Memory B cell (primary cell): ENCODE measurements around the gene PMEPA1.
"Not testable (repeated sequence)": the region's sequence is repeated elsewhere in the genome, so short reads cannot be mapped to it uniquely, and the experiment has no call there.

Experiments used
- ATAC-seq: fragments of 150-1000 bp; cut with Tn5 transposase; 2 replicates; pipeline ENCODE4 v1.10.0; 2021; ENCODE audit warnings: low read depth, mild to moderate bottlenecking, moderate library complexity
- DNase-seq, 2 donors: peaks; one replicate each; pipeline ENCODE4 v3.0.0; 2022; ENCODE audit warnings: low spot score in 2 of 2
- H3K27ac Mint-ChIP-seq: one replicate; pipeline ENCODE4 v1.8.0; 2022; ENCODE audit warnings: mild to moderate bottlenecking, moderate library complexity, mixed read lengths
- H3K27me3 Mint-ChIP-seq: one replicate; pipeline ENCODE4 v1.8.0; 2022; ENCODE audit warnings: mixed read lengths
- H3K36me3 Mint-ChIP-seq: one replicate; pipeline ENCODE4 v1.8.0; 2022; ENCODE audit warnings: mild to moderate bottlenecking, mixed read lengths
- H3K4me1 Mint-ChIP-seq: one replicate; pipeline ENCODE4 v1.8.0; 2022; ENCODE audit warnings: mixed read lengths
- H3K4me3 Mint-ChIP-seq: one replicate; pipeline ENCODE4 v1.8.0; 2022; ENCODE audit warnings: mild to moderate bottlenecking, moderate library complexity, mixed read lengths
- H3K9me3 Mint-ChIP-seq: one replicate; pipeline ENCODE4 v1.8.0; 2022; ENCODE audit warnings: mixed read lengths

PMEPA1 gene

GRCh38 chr20:57649617-57650015, 60.2 kb downstream of the PMEPA1 start:
- Mint-ChIP-seq H3K27ac (no peak overlapping the region), H3K36me3 (peaks cover 13% of the 10 kb centered on the region), H3K27me3 (no peaks in the 10 kb centered on the region), H3K4me3 (no peak overlapping the region), H3K4me1 (peaks cover 9% of the 10 kb centered on the region), H3K9me3 (peaks cover 4% of the 10 kb centered on the region)
- no peak for ATAC-seq
- no peak for DNase-seq

- Mint-ChIP-seq H3K36me3 (peaks cover 14% of the 10 kb centered on the region), H3K4me3 (no peak overlapping the region), H3K27me3 (no peaks in the 10 kb centered on the region), H3K9me3 (peaks cover 5% of the 10 kb centered on the region), H3K4me1 (peaks cover 4% of the 10 kb centered on the region), H3K27ac (no peak overlapping the region)
- ATAC-seq (no peak), DNase-seq (no peak)
These were observed 60.8 kb downstream of the PMEPA1 start for GRCh38 chr20:57648878-57649616.

DNA sequence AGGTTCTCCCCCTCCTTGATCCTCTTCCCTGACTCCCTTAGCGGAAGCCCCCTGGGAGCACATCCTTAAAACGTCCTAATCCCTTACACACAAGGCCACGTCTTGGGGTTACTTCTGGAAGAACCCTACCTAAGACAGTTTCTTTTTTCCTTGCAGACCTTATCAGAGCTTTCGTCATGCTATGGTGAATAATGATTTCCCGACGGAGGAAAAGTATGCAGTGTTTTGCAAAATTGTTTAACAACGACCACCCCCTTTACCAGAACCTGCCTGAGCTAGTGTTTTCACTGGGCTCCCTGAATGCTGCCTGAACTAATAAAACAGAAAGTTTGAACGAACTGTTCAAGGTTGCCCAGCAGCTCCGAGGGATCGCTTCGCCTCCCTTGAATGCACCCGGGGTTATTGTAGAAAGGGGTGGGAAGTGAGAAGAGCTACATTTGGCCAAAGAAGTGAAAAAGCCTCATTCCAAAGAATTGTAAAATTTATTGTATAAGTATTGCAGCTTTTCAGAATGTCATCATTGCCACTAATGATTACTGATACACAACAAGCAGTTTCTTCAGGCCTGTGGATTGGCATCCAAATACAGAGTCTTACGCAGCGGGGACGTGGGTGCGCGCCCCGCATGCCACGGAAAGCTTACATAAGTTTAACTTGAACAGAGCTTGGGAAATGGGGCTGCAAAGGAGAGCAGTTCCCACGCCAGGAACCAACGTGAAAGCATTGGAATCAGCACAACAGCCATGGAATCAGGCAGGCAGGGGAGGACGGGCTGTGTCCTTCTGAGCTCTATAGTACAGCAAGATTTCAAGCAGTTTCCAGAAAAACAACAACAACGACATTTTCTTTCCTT, 61.7 kb downstream of the PMEPA1 start:
- Mint-ChIP-seq H3K4me3 (no peak overlapping the region), H3K27me3 (no peaks in the 10 kb centered on the region), H3K27ac (no peak overlapping the region), H3K4me1 (peaks cover 4% of the 10 kb centered on the region), H3K9me3 (peaks cover 6% of the 10 kb centered on the region), H3K36me3 (peaks cover 14% of the 10 kb centered on the region)
- no peak for ATAC-seq
- no peak for DNase-seq

- Mint-ChIP-seq H3K9me3 (peaks cover 9% of the 10 kb centered on the region), H3K4me1 (peaks cover 4% of the 10 kb centered on the region), H3K27me3 (no peaks in the 10 kb centered on the region), H3K27ac (no peak overlapping the region), H3K4me3 (no peak overlapping the region), H3K36me3 (peaks cover 14% of the 10 kb centered on the region)
- no peak for DNase-seq
- no peak for ATAC-seq
These were observed 62.5 kb downstream of the PMEPA1 start for GRCh38 chr20:57647006-57647932.

GRCh38 chr20:57638895-57639236, 70.9 kb downstream of the PMEPA1 start:
- ATAC-seq (no peak), DNase-seq (no peak)
- Mint-ChIP-seq H3K27ac (no peak overlapping the region), H3K36me3 (peaks cover 12% of the 10 kb centered on the region), H3K4me3 (no peak overlapping the region), H3K9me3 (peaks cover 22% of the 10 kb centered on the region), H3K4me1 (peaks cover 3% of the 10 kb centered on the region), H3K27me3 (peaks cover 1% of the 10 kb centered on the region)

DNA sequence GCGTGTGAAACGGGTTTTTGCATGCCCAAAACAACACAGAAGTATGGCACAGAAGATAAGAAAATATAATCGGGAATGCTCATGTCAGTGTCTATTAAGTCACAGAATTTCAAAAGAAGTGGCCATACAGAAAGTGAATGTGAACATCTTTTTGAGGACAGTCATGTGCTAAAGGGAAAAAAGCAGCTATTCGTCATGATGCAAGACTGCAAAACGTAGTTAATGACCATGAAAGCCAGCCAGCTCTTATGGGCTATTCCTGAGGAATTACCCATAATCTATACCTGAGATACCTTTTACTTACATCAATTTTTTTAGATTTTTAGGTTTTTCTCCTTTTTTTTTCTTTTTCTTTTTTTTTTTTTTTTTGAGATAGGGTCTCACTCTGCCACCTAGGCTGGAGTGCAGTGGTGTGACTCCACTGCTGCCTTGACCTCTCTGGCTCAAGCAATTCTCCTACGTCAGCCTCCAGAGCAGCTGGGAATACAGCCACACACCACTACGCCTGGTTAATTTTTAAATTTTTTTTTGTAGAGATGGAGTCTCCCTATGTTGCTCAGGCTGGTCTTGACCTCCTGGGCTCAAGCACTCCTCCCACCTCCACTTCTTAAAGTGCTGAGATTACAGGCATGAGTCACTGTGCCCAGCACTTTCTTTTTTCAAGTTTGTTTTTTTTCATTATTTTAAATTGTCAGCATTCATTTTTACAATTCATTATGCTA, 71.5 kb downstream of the PMEPA1 start:
- H3K4me1 Mint-ChIP-seq: peaks cover 5% of the 10 kb centered on the region
- ATAC-seq: no peak
- no peak for DNase-seq
- no peak overlapping the region for H3K27ac Mint-ChIP-seq
- no peak overlapping the region for H3K4me3 Mint-ChIP-seq
- peaks cover 22% of the 10 kb centered on the region for H3K9me3 Mint-ChIP-seq
- peaks cover 12% of the 10 kb centered on the region for H3K36me3 Mint-ChIP-seq
- peaks cover 3% of the 10 kb centered on the region for H3K27me3 Mint-ChIP-seq

DNA sequence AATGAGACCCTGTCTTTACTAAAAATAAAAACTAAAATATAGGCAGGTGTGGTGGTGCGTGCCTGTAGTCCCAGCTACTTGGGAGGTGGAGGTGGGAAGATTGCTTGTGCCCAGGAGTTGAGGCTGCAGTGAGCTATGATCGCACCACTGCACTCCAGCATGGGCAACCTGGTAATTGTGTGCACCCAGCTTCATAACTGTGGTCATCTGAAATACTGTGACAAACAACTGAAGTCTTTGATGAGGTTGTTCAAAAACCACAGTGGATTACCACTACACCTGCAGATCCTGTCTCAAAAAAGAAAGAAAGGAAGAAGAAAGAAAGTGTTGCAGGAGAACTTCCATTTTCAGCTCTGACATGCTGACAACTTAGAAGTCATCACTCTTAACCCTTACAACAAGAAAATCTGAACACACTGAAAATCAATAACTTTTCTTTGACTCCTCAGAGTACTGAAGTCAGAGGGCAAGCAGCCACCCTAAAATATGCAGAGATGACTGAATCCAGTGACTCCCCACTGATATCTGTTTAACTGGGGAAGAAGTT, 75.8 kb downstream of the PMEPA1 start:
- Mint-ChIP-seq H3K27me3 (peaks cover 10% of the 10 kb centered on the region), H3K36me3 (peaks cover 14% of the 10 kb centered on the region), H3K4me3 (no peak overlapping the region), H3K4me1 (peaks cover 18% of the 10 kb centered on the region), H3K27ac (no peak overlapping the region), H3K9me3 (peaks cover 18% of the 10 kb centered on the region)
- no peak for DNase-seq
- ATAC-seq: peak; percentile 51

DNA sequence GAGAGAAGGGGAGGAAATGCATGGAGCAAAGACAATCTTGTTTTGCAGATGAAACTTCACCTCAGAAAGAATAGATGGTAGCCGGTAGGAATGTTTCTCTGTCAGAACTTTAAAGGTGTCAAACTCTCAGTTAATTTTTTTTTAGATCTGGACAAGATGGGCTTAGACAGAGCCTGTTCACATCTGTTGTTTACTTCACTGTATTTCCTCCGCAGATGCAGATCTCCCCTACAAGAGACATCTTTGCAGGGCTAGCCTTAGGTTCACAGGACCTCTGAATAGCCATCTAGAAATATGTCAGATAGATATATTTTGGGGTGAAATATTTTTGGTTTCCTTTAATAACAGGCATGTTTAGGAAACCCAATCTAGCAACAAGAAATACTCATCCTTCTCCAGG, 77.5 kb downstream of the PMEPA1 start:
- Mint-ChIP-seq H3K36me3 (peaks cover 14% of the 10 kb centered on the region), H3K27ac (no peak overlapping the region), H3K9me3 (peaks cover 15% of the 10 kb centered on the region), H3K27me3 (peaks cover 10% of the 10 kb centered on the region), H3K4me1 (peaks cover 21% of the 10 kb centered on the region), H3K4me3 (no peak overlapping the region)
- ATAC-seq (no peak), DNase-seq (no peak)

- H3K4me3 Mint-ChIP-seq: peak overlapping the region; percentile 85
- H3K9me3 Mint-ChIP-seq: peaks cover 6% of the 10 kb centered on the region
- H3K27me3 Mint-ChIP-seq: peaks cover 9% of the 10 kb centered on the region
- DNase-seq (no peak), ATAC-seq (peak; percentile 21)
- peaks cover 9% of the 10 kb centered on the region for H3K36me3 Mint-ChIP-seq
- peak overlapping the region; percentile 89 for H3K27ac Mint-ChIP-seq
- H3K4me1 Mint-ChIP-seq: peaks cover 25% of the 10 kb centered on the region
These were observed 79.8 kb downstream of the PMEPA1 start for GRCh38 chr20:57630061-57630460.

GRCh38 chr20:57629491-57629901, 80.3 kb downstream of the PMEPA1 start:
- peaks cover 25% of the 10 kb centered on the region for H3K4me1 Mint-ChIP-seq
- not testable (repeated sequence) for DNase-seq

GRCh38 chr20:57628962-57629308, 80.9 kb downstream of the PMEPA1 start:
- H3K9me3 Mint-ChIP-seq, DNase-seq, H3K27me3 Mint-ChIP-seq, ATAC-seq: not testable (repeated sequence)
- Mint-ChIP-seq H3K4me3 (peak overlapping the region; percentile 85), H3K36me3 (peaks cover 12% of the 10 kb centered on the region), H3K27ac (peak overlapping the region; percentile 89), H3K4me1 (peaks cover 23% of the 10 kb centered on the region)

More at GRCh38 chr20:57629491-57629901, 80.3 kb downstream of the PMEPA1 start:
- Mint-ChIP-seq H3K36me3 (peaks cover 12% of the 10 kb centered on the region), H3K27ac (peak overlapping the region; percentile 89), H3K4me3 (peak overlapping the region; percentile 85)
- not testable (repeated sequence) for H3K9me3 Mint-ChIP-seq, ATAC-seq, H3K27me3 Mint-ChIP-seq

DNA sequence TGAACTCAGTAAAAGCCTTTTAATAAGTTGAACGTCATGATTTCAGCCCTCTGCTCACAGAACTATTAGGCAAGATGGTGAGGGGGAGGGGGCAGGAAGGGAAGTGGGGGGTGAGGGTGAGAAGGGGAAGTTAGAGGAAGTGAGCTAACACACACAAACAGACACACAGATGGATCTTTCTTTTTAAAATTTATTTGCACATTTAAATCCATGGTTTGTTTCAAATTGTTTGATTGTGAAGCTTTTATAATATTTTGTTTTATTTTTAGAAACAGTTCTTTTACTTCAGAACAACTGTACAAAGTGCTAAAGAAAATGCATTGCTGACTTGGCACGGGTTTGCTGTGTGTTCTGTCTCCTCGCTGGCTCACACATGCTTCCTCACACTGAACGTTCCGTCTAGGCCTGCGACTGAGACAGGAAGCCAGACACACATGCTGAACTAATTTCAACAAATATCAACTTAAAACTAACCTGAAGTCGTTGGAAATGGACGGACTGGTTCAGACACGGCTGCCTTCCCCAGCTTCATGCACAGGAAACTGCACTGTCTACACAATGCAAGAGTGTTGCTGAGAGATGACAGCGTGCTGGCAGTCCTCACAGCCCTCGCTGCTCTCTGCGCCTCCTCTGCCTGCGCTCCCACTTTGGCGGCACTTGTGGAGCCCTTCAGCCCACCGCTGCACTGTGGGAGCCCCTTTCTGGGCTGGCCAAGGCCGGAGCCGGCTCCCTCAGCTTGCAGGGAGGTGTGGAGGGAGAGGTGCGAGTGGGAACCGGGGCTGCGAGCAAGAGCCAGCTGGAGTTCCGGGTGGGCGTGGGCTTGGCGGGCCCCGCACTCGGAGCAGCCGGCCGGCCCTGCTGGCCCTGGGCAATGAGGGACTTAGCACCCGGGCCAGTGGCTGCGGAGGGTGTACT, 81.5 kb downstream of the PMEPA1 start:
- ATAC-seq: peak; percentile 89
- Mint-ChIP-seq H3K9me3 (peaks cover 6% of the 10 kb centered on the region), H3K36me3 (peaks cover 12% of the 10 kb centered on the region), H3K27ac (peak overlapping the region; percentile 96), H3K4me1 (peaks cover 20% of the 10 kb centered on the region), H3K27me3 (peaks cover 8% of the 10 kb centered on the region), H3K4me3 (peak overlapping the region; percentile 79)
- peak in 1 of 2 donors; percentile 53 for DNase-seq
